ENCODE data around the gene USP13.
"Not testable (repeated sequence)": the region's sequence is repeated elsewhere in the genome, so short reads cannot be mapped to it uniquely, and the experiment has no call there.

USP13 gene

DNA sequence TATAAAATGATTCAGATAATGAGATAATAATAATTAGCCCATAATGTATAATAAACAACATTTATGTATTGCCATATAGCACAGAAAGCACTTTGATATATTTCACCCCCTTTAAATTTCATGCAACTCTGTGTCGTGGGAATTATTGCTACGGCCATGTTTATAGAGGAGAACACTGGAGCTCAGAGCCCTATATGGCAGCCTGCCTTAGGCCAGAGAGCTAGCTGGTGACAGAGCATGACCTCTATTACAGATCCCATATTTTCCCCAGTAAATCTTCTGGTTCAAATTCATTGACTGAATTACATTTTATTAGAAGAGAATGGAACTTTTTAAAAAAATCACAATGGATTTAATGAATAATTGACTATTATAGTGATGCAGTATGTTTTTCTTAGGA, 25.0 kb downstream of the USP13 start:
- Histone ChIP-seq H3K9me3 (ENCODE audit: insufficient read depth, low read depth, low read length) (no peaks in the 10 kb centered on the region), H3K27ac (ENCODE audit: low read depth, low read length) (no peak overlapping the region), H3K36me3 (ENCODE audit: insufficient read depth, low read length) (no peaks in the 10 kb centered on the region), H3K4me3 (ENCODE audit: low read length) (no peak overlapping the region), H3K27me3 (ENCODE audit: insufficient read depth, low read length) (no peaks in the 10 kb centered on the region), H3K4me1 (ENCODE audit: insufficient read depth, low read length) (peaks cover 25% of the 10 kb centered on the region), H3K9ac (ENCODE audit: low read depth, low read length) (no peak overlapping the region)
- 94% methylated on average over 2 of the region's 2 CpGs for WGBS

DNA sequence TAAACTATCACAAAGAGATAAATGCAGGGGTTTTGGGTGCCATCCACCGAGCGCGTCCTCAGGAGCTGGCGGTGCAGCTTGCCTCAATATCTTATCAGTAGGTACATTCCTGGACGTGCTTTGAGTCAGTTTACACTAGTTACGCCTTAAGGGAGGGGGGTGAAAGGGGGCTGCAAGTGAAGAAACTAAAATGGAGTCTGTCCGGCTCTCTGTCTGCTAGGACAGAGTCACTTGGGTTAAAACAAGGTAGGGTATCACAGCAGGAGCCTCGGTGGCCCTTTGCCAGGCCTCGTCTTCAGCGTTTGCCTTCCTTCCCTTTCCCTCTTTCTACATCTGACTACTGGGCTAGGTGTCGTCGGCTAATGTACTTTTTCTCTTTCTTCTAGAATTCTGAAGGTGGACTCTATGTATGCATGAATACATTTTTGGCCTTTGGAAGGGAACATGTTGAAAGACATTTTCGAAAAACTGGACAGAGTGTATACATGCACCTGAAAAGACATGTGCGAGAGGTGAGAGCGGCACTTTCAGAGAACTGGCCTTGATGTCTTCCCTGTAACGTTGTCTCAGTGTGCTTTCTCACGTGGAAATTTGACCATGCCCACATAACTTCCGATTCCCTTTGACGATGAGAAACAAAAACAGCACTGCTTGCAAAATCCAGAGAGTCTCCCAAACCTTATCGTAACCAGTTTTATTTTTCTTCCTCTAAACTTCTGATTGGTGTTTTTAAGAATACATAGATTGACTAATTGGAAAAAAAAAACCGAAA, 28.8 kb downstream of the USP13 start:
- Histone ChIP-seq H3K9me3 (ENCODE audit: insufficient read depth, low read depth, low read length) (no peaks in the 10 kb centered on the region), H3K9ac (ENCODE audit: low read depth, low read length) (no peak overlapping the region), H3K4me3 (ENCODE audit: low read length) (no peak overlapping the region), H3K27me3 (ENCODE audit: insufficient read depth, low read length) (no peaks in the 10 kb centered on the region), H3K36me3 (ENCODE audit: insufficient read depth, low read length) (peaks cover 9% of the 10 kb centered on the region; the same call in 1 of the 2 replicates), H3K27ac (ENCODE audit: low read depth, low read length) (no peak overlapping the region), H3K4me1 (ENCODE audit: insufficient read depth, low read length) (peaks cover 19% of the 10 kb centered on the region; the same call in 1 of the 2 replicates)
- 83% methylated on average over 19 of the region's 21 CpGs for WGBS

DNA sequence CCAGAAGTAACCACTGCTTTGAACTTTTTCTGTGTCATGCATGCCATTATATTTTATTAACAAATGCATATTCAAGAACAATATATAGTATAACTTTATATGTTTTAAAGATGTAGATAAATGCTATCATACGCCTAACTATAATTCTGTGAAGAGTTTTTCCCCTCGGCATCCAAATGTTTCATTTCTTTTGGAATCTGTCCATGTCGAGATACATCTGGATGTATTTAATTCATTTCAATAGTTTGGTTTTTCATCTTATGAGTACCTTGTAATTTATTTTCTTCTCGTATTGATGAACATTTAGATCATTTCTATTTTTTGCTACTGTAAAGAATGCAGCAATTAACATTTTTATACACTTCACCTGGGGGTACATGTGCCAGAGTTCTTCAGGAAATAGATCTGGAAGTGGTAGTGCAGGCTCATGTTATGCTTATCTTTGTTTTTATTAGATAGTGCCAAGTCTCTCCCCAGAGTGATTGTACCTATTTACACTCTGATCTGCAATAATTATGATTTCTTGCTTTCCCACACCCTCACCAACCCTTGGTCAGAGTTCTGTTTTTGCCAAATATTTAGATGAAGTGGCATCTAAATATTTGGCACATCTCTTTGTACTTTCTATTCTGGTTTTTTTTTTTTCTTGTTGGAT, 29.7 kb downstream of the USP13 start:
- WGBS = no CpG with 5 or more reads among the region's 4 CpGs
- H3K9ac ChIP-seq (ENCODE audit: low read depth, low read length) = no peak overlapping the region
- no peaks in the 10 kb centered on the region for H3K27me3 ChIP-seq (ENCODE audit: insufficient read depth, low read length)
- H3K9me3 ChIP-seq (ENCODE audit: insufficient read depth, low read depth, low read length) = no peaks in the 10 kb centered on the region
- no peak overlapping the region for H3K27ac ChIP-seq (ENCODE audit: low read depth, low read length)
- H3K36me3 ChIP-seq (ENCODE audit: insufficient read depth, low read length) = peaks cover 9% of the 10 kb centered on the region; the same call in 1 of the 2 replicates
- peaks cover 19% of the 10 kb centered on the region; the same call in 1 of the 2 replicates for H3K4me1 ChIP-seq (ENCODE audit: insufficient read depth, low read length)
- H3K4me3 ChIP-seq (ENCODE audit: low read length) = no peak overlapping the region

DNA sequence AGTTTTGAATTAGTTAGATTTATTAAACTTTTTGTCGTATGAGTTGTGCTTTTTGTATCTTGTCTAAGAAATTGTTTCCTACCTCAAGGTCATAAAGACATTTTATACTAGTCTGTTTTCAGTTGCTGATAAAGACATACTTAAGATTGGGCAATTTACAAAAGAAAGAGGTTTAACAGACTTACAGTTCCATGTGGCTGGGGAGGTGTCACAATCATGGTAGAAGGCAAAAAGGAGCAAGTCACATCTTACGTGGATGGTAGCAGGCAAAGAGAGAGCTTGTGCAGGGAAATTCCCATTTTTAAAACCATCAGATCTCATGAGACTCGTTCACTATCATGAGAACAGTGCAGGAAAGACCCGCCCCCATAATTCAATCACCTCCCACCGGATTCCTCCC, 30.4 kb downstream of the USP13 start:
- not testable (repeated sequence) for H3K36me3 ChIP-seq (ENCODE audit: insufficient read depth, low read length); H3K27me3 ChIP-seq (ENCODE audit: insufficient read depth, low read length); H3K9me3 ChIP-seq (ENCODE audit: insufficient read depth, low read depth, low read length); H3K4me3 ChIP-seq (ENCODE audit: low read length); H3K9ac ChIP-seq (ENCODE audit: low read depth, low read length); H3K27ac ChIP-seq (ENCODE audit: low read depth, low read length)
- H3K4me1 ChIP-seq (ENCODE audit: insufficient read depth, low read length) = peaks cover 16% of the 10 kb centered on the region; the same call in 1 of the 2 replicates
- WGBS = 86% methylated on average over 3 of the region's 5 CpGs

DNA sequence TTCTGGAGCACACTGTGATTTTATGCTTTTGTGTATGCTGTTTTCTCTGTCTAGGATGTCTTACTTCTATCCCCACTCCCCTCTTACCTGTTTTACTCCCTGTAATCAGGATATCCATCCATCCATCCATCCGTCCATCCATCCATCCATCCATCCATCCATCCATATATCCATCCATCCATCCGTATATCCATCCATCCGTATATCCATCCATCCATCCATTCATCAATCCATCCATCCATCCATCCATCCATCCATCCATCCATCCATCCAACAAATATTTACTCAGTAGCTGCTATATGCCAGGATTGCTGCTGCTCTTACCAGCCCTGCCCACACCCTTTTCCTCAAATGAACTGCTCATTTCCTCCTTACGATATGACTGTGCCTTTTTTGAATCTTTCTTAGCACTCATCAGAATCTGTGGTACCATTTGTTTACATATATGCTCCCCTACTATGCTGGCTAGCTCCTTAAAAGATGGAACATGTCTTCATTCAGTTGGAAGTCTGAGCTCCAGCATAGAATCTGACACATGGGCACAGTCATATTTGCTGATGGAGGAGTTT, 35.2 kb downstream of the USP13 start:
- Histone ChIP-seq H3K4me1 (ENCODE audit: insufficient read depth, low read length) (no peaks in the 10 kb centered on the region), H3K9me3 (ENCODE audit: insufficient read depth, low read depth, low read length) (no peaks in the 10 kb centered on the region), H3K27me3 (ENCODE audit: insufficient read depth, low read length) (no peaks in the 10 kb centered on the region), H3K4me3 (ENCODE audit: low read length) (no peak overlapping the region), H3K9ac (ENCODE audit: low read depth, low read length) (no peak overlapping the region), H3K36me3 (ENCODE audit: insufficient read depth, low read length) (peaks cover 25% of the 10 kb centered on the region; the same call in 1 of the 2 replicates), H3K27ac (ENCODE audit: low read depth, low read length) (no peak overlapping the region)
- WGBS = 80% methylated on average over 4 of the region's 4 CpGs

DNA sequence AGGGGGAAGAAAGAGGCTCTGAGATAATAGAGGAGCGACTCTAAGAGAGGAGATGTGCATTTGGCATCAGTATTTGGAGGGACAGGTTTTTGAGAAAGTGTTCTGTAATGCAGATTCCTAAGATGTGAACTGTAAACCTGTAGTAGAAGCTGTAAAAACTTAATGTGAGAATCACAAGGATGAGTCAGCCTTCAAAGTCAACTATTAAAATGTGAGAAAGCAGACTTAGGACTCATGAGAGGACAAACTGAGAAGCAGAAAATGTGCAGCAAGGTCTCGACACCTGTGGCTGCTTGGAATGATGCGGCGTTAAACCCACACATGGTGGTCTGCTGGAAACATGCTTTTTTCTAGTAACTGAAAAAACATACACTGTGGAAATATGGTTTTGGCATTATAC, 36.0 kb downstream of the USP13 start:
- Histone ChIP-seq H3K27me3 (ENCODE audit: insufficient read depth, low read length) (no peaks in the 10 kb centered on the region), H3K4me3 (ENCODE audit: low read length) (no peak overlapping the region), H3K36me3 (ENCODE audit: insufficient read depth, low read length) (peaks cover 29% of the 10 kb centered on the region; the same call in 1 of the 2 replicates), H3K9ac (ENCODE audit: low read depth, low read length) (no peak overlapping the region), H3K4me1 (ENCODE audit: insufficient read depth, low read length) (no peaks in the 10 kb centered on the region), H3K27ac (ENCODE audit: low read depth, low read length) (no peak overlapping the region), H3K9me3 (ENCODE audit: insufficient read depth, low read depth, low read length) (no peaks in the 10 kb centered on the region)
- 96% methylated on average over 4 of the region's 4 CpGs for WGBS

DNA sequence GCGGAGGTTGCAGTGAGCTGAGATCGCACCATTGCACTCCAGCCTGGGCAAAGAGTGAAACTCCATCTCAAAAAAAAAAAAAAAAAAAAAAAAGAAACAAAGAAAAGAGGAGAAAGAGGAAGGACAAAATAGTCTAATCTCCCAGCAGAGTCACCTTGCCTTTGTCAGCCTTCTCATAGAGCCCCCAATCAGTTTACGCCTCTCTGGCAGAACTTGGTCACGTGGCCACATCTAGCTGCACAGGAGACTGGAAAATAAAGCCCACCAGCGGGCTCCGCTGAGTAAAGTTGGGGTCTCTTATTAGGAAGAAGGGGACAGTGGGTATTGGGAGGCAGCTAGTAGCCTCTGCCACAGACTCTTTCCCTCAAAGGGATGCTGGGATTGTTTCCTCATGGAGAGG, 41.9 kb downstream of the USP13 start:
- WGBS = 90% methylated on average over 6 of the region's 6 CpGs
- H3K9me3 ChIP-seq (ENCODE audit: insufficient read depth, low read depth, low read length) = no peaks in the 10 kb centered on the region
- no peak overlapping the region for H3K9ac ChIP-seq (ENCODE audit: low read depth, low read length)
- H3K4me1 ChIP-seq (ENCODE audit: insufficient read depth, low read length) = peaks cover 6% of the 10 kb centered on the region
- peaks cover 18% of the 10 kb centered on the region; the same call in 1 of the 2 replicates for H3K36me3 ChIP-seq (ENCODE audit: insufficient read depth, low read length)
- no peak overlapping the region for H3K27ac ChIP-seq (ENCODE audit: low read depth, low read length)
- H3K27me3 ChIP-seq (ENCODE audit: insufficient read depth, low read length) = no peaks in the 10 kb centered on the region
- H3K4me3 ChIP-seq (ENCODE audit: low read length) = no peak overlapping the region

DNA sequence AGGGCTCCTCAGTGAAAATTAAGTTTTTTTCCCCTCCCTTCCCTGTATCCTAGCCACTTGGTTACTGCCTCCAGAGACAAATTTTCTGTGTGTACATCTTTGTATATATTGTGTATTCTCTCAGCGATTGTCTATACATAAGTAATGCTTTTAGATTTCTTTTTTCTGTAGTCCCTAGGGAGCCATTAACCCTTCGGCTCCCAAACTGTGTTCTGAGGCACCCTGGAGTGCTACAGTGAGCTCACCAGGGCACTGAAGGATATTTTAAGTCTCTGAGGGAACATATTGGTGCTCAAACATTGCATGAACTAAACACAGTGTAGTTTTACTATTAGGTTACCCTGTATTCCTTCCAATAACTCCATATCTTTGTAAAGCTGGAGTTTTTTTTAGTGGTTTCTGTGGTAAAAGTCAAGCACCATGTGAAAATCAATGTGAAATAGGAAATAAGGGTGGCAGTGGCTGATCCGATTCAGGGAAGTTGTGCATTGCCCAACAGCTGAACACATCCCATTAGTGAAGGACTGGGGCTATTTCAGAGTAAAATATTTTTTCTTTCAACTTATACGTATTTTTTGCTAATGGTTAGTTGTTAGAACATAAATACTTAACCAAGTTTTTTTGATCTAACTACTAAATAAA, 43.0 kb downstream of the USP13 start:
- Histone ChIP-seq H3K4me1 (ENCODE audit: insufficient read depth, low read length) (peaks cover 9% of the 10 kb centered on the region), H3K36me3 (ENCODE audit: insufficient read depth, low read length) (0 out of 2 replicates have a peak, but pooled peaks cover 9% of the 10 kb centered on the region), H3K4me3 (ENCODE audit: low read length) (no peak overlapping the region), H3K27ac (ENCODE audit: low read depth, low read length) (no peak overlapping the region), H3K27me3 (ENCODE audit: insufficient read depth, low read length) (no peaks in the 10 kb centered on the region), H3K9me3 (ENCODE audit: insufficient read depth, low read depth, low read length) (no peaks in the 10 kb centered on the region), H3K9ac (ENCODE audit: low read depth, low read length) (no peak overlapping the region)
- 90% methylated on average over 3 of the region's 4 CpGs for WGBS

DNA sequence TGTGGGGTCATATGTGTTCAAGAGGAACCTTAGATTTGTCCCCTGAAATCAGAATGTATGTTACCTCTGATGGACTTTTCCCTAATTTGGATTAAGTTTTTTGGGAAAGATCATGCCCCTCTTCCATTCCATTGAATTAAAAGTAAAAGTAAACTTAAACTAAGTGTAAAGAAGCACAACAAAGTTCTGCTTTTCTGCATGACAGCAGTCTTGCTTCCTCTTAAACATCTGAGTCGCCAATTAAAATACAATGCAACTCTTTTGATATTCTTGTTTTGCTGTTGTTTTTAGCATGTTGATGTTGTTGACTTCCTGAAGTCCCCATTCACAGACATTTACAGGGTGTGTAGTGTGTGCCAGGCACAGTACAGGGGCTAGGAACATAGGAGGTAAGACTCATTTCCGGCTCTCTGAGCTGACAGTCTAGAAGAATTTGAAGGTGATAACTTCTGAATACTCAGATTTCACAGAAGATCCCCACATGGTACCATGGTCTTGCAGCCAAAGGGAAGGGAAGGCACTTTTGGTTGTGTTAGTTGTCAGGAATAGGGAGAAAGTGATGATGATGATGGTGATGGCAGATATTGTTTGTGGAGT, 45.0 kb downstream of the USP13 start:
- H3K9me3 ChIP-seq (ENCODE audit: insufficient read depth, low read depth, low read length) = no peaks in the 10 kb centered on the region
- no peak overlapping the region for H3K27ac ChIP-seq (ENCODE audit: low read depth, low read length)
- no peak overlapping the region for H3K4me3 ChIP-seq (ENCODE audit: low read length)
- no peak overlapping the region for H3K9ac ChIP-seq (ENCODE audit: low read depth, low read length)
- 0 out of 2 replicates have a peak, but pooled peaks cover 12% of the 10 kb centered on the region for H3K36me3 ChIP-seq (ENCODE audit: insufficient read depth, low read length)
- peaks cover 20% of the 10 kb centered on the region for H3K4me1 ChIP-seq (ENCODE audit: insufficient read depth, low read length)
- H3K27me3 ChIP-seq (ENCODE audit: insufficient read depth, low read length) = no peaks in the 10 kb centered on the region
- 96% methylated on average over 2 of the region's 2 CpGs for WGBS

DNA sequence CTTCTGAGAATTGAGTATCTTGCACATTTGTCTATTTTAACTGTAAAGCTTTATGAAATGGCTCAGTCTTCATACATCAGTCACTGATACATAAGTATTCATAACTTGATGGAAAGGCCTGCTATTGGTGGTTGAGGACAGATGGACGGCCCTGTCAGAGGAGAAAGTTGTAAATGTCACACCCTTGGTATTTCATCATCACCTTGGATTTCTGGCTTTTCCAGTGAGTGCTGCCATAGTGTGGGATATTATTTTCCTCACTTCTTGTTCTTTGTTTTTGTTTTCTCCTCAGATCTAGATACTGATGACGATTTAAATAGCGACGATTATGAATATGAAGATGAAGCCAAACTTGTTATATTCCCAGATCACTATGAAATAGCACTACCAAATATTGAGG, 47.9 kb downstream of the USP13 start:
- H3K9ac ChIP-seq (ENCODE audit: low read depth, low read length) = no peak overlapping the region
- no peaks in the 10 kb centered on the region for H3K27me3 ChIP-seq (ENCODE audit: insufficient read depth, low read length)
- H3K4me3 ChIP-seq (ENCODE audit: low read length) = no peak overlapping the region
- peaks cover 6% of the 10 kb centered on the region; the same call in 1 of the 2 replicates for H3K36me3 ChIP-seq (ENCODE audit: insufficient read depth, low read length)
- H3K9me3 ChIP-seq (ENCODE audit: insufficient read depth, low read depth, low read length) = no peaks in the 10 kb centered on the region
- 98% methylated on average over 4 of the region's 4 CpGs for WGBS
- H3K4me1 ChIP-seq (ENCODE audit: insufficient read depth, low read length) = peaks cover 26% of the 10 kb centered on the region
- H3K27ac ChIP-seq (ENCODE audit: low read depth, low read length) = peak overlapping the region; percentile 64; the same call in 1 of the 2 replicates

Data from HUES64 (cell line).